ENCODE data around the gene CACNG6. TPM values are rescaled to one million over a fixed set of nuclear protein-coding genes. Genes with fewer than 3 reads are reported as not detected.

CACNG6 gene
- total and polyA plus RNA-seq, 10 donors = not detected

DNA sequence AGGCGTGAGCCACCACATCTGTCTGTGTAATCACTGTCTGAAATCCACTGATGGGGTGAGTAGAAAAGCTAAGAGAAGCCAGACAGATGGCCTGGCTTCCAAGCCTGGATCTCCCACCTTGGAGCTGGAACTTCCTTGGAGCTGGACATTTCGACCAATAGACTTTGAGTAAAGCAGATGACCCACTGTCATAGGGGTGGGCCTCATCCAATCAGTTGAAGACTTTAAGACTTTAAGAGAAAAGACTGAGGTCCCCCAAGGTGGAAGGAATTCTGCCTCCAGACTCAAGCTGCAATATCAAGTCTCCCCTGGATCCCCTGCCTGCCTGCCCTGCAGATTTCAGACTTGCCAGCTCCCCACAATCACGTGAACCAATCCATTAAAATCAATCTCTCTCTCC is 51.6 kb downstream of the CACNG6 start:
- Histone ChIP-seq H3K4me3 (no peak overlapping the region), H3K27ac (no peak overlapping the region), H3K4me1 (peaks cover 0 to 11% (median 0%) of the 10 kb centered on the region in 6 donors), H3K9me3 (no peaks in the 10 kb centered on the region), H3K27me3 (replicated peaks in 1 of 7) (peaks cover 0 to 84% (median 0%) of the 10 kb centered on the region in 7 donors), H3K36me3 (peaks cover 0 to 22% (median 0%) of the 10 kb centered on the region in 6 donors)
- intact Hi-C loops (cut with DNase I; ENCODE audit: low total_unique reads) = no loop called here
- WGBS, 5 donors = 65 to 96% (median 80%) methylated on average over 3 of the region's 3 CpGs
- TF ChIP-seq POLR2A (IDR thresholded peaks at IDR 0.05) (no peak), CTCF (IDR thresholded peaks at IDR 0.05 in 8 of 11, conservative IDR thresholded peaks at IDR 0.05 in 3 of 11) (no peak), POLR2AphosphoS5 (IDR thresholded peaks at IDR 0.05) (no peak)
- DNase-seq = no peak

GRCh38 chr19:54045771-54046170 is 54.3 kb downstream of the CACNG6 start:
- peaks cover 0 to 11% (median 0%) of the 10 kb centered on the region in 8 donors for H3K9me3 ChIP-seq
- peaks cover 0 to 83% (median 0%) of the 10 kb centered on the region in 7 donors for H3K27me3 ChIP-seq (replicated peaks in 1 of 7)
- no peak overlapping the region for H3K27ac ChIP-seq
- intact Hi-C loops (cut with DNase I; ENCODE audit: low total_unique reads) = no loop called here
- 82 to 87% (median 87%) methylated on average over 2 of the region's 2 CpGs for WGBS, 5 donors
- peaks cover 0 to 14% (median 0%) of the 10 kb centered on the region in 6 donors for H3K36me3 ChIP-seq
- no peak for DNase-seq
- peaks cover 0 to 25% (median 0%) of the 10 kb centered on the region in 6 donors for H3K4me1 ChIP-seq
- no peak for TF ChIP-seq POLR2A (IDR thresholded peaks at IDR 0.05)
- no peak for TF ChIP-seq POLR2AphosphoS5 (IDR thresholded peaks at IDR 0.05)
- no peak for TF ChIP-seq CTCF (IDR thresholded peaks at IDR 0.05 in 8 of 11, conservative IDR thresholded peaks at IDR 0.05 in 3 of 11)
- no peak overlapping the region for H3K4me3 ChIP-seq

DNA sequence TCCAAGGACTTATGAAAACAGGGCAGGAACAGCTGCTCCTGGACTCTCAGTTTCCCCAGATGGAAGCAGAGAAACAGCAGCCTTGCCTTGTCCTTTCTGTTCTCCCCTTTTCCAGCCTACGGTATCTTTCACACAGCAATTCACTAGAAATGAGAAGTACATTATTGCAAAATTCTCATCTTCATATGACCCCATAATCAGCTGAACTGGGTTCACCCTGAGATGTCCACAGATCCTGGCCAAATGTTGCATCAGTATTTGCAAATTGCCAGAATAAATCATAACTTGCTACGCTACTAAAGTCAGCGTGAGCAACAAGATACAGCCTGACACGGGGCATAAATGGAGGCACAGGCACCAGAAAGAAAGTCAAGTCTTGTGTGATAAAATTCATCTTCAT is 56.2 kb downstream of the CACNG6 start:
- no peak for DNase-seq
- Histone ChIP-seq H3K36me3 (peaks cover 0 to 9% (median 0%) of the 10 kb centered on the region in 6 donors), H3K4me3 (peak overlapping the region in 1 of 8 donors; percentile 4), H3K9me3 (peaks cover 0 to 11% (median 0%) of the 10 kb centered on the region in 8 donors), H3K27me3 (replicated peaks in 1 of 7) (peaks cover 0 to 67% (median 0%) of the 10 kb centered on the region in 7 donors), H3K4me1 (peaks cover 0 to 25% (median 0%) of the 10 kb centered on the region in 6 donors), H3K27ac (peak overlapping the region in 4 of 8 donors; percentile 58 to 73 (median 68))
- 52 to 71% (median 56%) methylated on average over 4 of the region's 4 CpGs for WGBS, 5 donors
- intact Hi-C loops (cut with DNase I; ENCODE audit: low total_unique reads) = no loop called here
- TF ChIP-seq CTCF (IDR thresholded peaks at IDR 0.05 in 8 of 11, conservative IDR thresholded peaks at IDR 0.05 in 3 of 11) = no peak
- peak in 1 of 3 donors; percentile 44 for TF ChIP-seq POLR2AphosphoS5 (IDR thresholded peaks at IDR 0.05)
- TF ChIP-seq POLR2A (IDR thresholded peaks at IDR 0.05) = no peak

Small RNA genes within 50 kb of the gene (small RNA-seq; reads per million reads assigned to genes)
- 0 reads per million in 4 donors for gene AC012314.20

Other genes starting within 250 kb of the CACNG6 start
- gene NLRP12, start 167.3 kb upstream of the CACNG6 start, total RNA-seq = 10 to 100 TPM in 5 of 7 donors, 1 to 10 TPM in 2; 6.9 to 29.8 (median 12.0) TPM
- gene NLRP12, start 167.3 kb upstream of the CACNG6 start, polyA plus RNA-seq = 1 to 10 TPM in 2 of 3 donors, under 1 TPM in 1; 0.24 to 2.2 (median 1.1) TPM
- gene MYADM, start 123.8 kb upstream of the CACNG6 start, total RNA-seq = 100 to 1,000 TPM in 1 of 7 donors, 10 to 100 TPM in 6; 43.1 to 146 (median 57.7) TPM
- 10 to 100 TPM in 2 of 3 donors, 1 to 10 TPM in 1; 9.1 to 22.2 (median 12.1) TPM for gene MYADM, start 123.8 kb upstream of the CACNG6 start, polyA plus RNA-seq
- gene PRKCG, start 109.4 kb upstream of the CACNG6 start, total RNA-seq = under 1 TPM in 1 of 7 donors, not detected in 6; 0.17 TPM
- not detected for gene PRKCG, start 109.4 kb upstream of the CACNG6 start, polyA plus RNA-seq
- gene CACNG7, start 82.4 kb upstream of the CACNG6 start, total RNA-seq = not detected
- not detected for gene CACNG7, start 82.4 kb upstream of the CACNG6 start, polyA plus RNA-seq
- under 1 TPM in 3 of 7 donors, not detected in 4; 0.03 to 0.11 (median 0.06) TPM for gene CACNG8, start 28.7 kb upstream of the CACNG6 start, total RNA-seq
- under 1 TPM in 1 of 3 donors, not detected in 2; 0.02 TPM for gene CACNG8, start 28.7 kb upstream of the CACNG6 start, polyA plus RNA-seq
- 10 to 100 TPM in 2 of 7 donors, 1 to 10 TPM in 4, not detected in 1; 2.8 to 13.3 (median 7.3) TPM for gene VSTM1, start 72.3 kb downstream of the CACNG6 start, total RNA-seq
- gene VSTM1, start 72.3 kb downstream of the CACNG6 start, polyA plus RNA-seq = under 1 TPM; 0.32 to 0.70 (median 0.41) TPM
- 1 to 10 TPM in 1 of 7 donors, not detected in 6; 1.5 TPM for gene TARM1, start 89.7 kb downstream of the CACNG6 start, total RNA-seq
- gene TARM1, start 89.7 kb downstream of the CACNG6 start, polyA plus RNA-seq = not detected
- 10 to 100 TPM in 6 of 7 donors, 1 to 10 TPM in 1; 9.1 to 49.5 (median 18.3) TPM for gene OSCAR, start 109.2 kb downstream of the CACNG6 start, total RNA-seq
- 10 to 100 TPM in 2 of 3 donors, 1 to 10 TPM in 1; 2.4 to 18.2 (median 12.9) TPM for gene OSCAR, start 109.2 kb downstream of the CACNG6 start, polyA plus RNA-seq
- 100 to 1,000 TPM in 1 of 7 donors, 10 to 100 TPM in 6; 14.5 to 109 (median 73.5) TPM for gene NDUFA3, start 111.2 kb downstream of the CACNG6 start, total RNA-seq
- gene NDUFA3, start 111.2 kb downstream of the CACNG6 start, polyA plus RNA-seq = 100 to 1,000 TPM; 162 to 197 (median 185) TPM
- gene TFPT, start 124.0 kb downstream of the CACNG6 start, total RNA-seq = 10 to 100 TPM; 16.5 to 22.7 (median 20.1) TPM
- gene TFPT, start 124.0 kb downstream of the CACNG6 start, polyA plus RNA-seq = 10 to 100 TPM; 24.8 to 36.5 (median 28.8) TPM
- gene PRPF31, start 124.1 kb downstream of the CACNG6 start, total RNA-seq = 10 to 100 TPM; 34.7 to 57.0 (median 48.1) TPM
- gene PRPF31, start 124.1 kb downstream of the CACNG6 start, polyA plus RNA-seq = 10 to 100 TPM; 45.5 to 66.2 (median 59.1) TPM
- 10 to 100 TPM; 40.7 to 56.1 (median 48.2) TPM for gene CNOT3, start 146.1 kb downstream of the CACNG6 start, total RNA-seq
- gene CNOT3, start 146.1 kb downstream of the CACNG6 start, polyA plus RNA-seq = 10 to 100 TPM; 17.7 to 34.3 (median 24.6) TPM
- gene LENG1, start 168.1 kb downstream of the CACNG6 start, total RNA-seq = 10 to 100 TPM in 2 of 7 donors, 1 to 10 TPM in 5; 7.5 to 12.1 (median 9.0) TPM
- 10 to 100 TPM in 1 of 3 donors, 1 to 10 TPM in 2; 7.4 to 14.6 (median 9.1) TPM for gene LENG1, start 168.1 kb downstream of the CACNG6 start, polyA plus RNA-seq
- gene TMC4, start 181.5 kb downstream of the CACNG6 start, total RNA-seq = 1 to 10 TPM in 3 of 7 donors, under 1 TPM in 2, not detected in 2; 0.51 to 4.0 (median 1.0) TPM
- under 1 TPM; 0.12 to 0.86 (median 0.22) TPM for gene TMC4, start 181.5 kb downstream of the CACNG6 start, polyA plus RNA-seq
- gene MBOAT7, start 197.9 kb downstream of the CACNG6 start, total RNA-seq = 100 to 1,000 TPM in 3 of 7 donors, 10 to 100 TPM in 4; 65.1 to 208 (median 85.9) TPM
- 10 to 100 TPM; 12.0 to 19.4 (median 14.7) TPM for gene MBOAT7, start 197.9 kb downstream of the CACNG6 start, polyA plus RNA-seq
- gene TSEN34, start 199.7 kb downstream of the CACNG6 start, total RNA-seq = 100 to 1,000 TPM in 1 of 7 donors, 10 to 100 TPM in 6; 32.2 to 109 (median 45.5) TPM
- 10 to 100 TPM; 25.5 to 45.2 (median 37.5) TPM for gene TSEN34, start 199.7 kb downstream of the CACNG6 start, polyA plus RNA-seq
- 1,000 to 10,000 TPM; 1,182 to 2,757 (median 1,587) TPM for gene RPS9, start 209.2 kb downstream of the CACNG6 start, total RNA-seq
- gene RPS9, start 209.2 kb downstream of the CACNG6 start, polyA plus RNA-seq = 1,000 to 10,000 TPM; 6,196 to 7,306 (median 6,994) TPM
- 100 to 1,000 TPM in 3 of 7 donors, 10 to 100 TPM in 4; 61.5 to 443 (median 97.5) TPM for gene LILRB3, start 231.4 kb downstream of the CACNG6 start, total RNA-seq
- gene LILRB3, start 231.4 kb downstream of the CACNG6 start, polyA plus RNA-seq = 10 to 100 TPM in 2 of 3 donors, 1 to 10 TPM in 1; 6.4 to 24.6 (median 22.5) TPM